Measurements from ENCODE around the gene EBI3.
"Not testable (repeated sequence)": the region's sequence is repeated elsewhere in the genome, so short reads cannot be mapped to it uniquely, and the experiment has no call there.

The EBI3 gene

GRCh38 chr19:4238831-4239230, 9.5 kb downstream of the EBI3 start:
- DNase-seq, result no peak

GRCh38 chr19:4241824-4242430, 12.6 kb downstream of the EBI3 start:
- DNase-seq, result no peak

GRCh38 chr19:4245938-4246337, 16.6 kb downstream of the EBI3 start:
- DNase-seq, result not testable (repeated sequence)

- DNase-seq, result peak; percentile 96
Observed at GRCh38 chr19:4246767-4247593, 17.7 kb downstream of the EBI3 start, which contains the start of gene YJU2. YJU2 (plus strand) TSS chr19:4247080; CDS start chr19:4247147, 67 bp downstream.

GRCh38 chr19:4256563-4256962, 27.2 kb downstream of the EBI3 start:
- no peak for DNase-seq

- no peak for DNase-seq
Observed at GRCh38 chr19:4257025-4257424, 27.7 kb downstream of the EBI3 start.

GRCh38 chr19:4258181-4258580, 28.9 kb downstream of the EBI3 start:
- no peak for DNase-seq

- DNase-seq, result no peak
Observed at GRCh38 chr19:4260613-4261191, 31.4 kb downstream of the EBI3 start.

- DNase-seq, result no peak
Observed at GRCh38 chr19:4264812-4265211, 35.5 kb downstream of the EBI3 start.

GRCh38 chr19:4266253-4267000, 37.1 kb downstream of the EBI3 start:
- no peak for DNase-seq

GRCh38 chr19:4267101-4267900, 38.0 kb downstream of the EBI3 start:
- peak; percentile 48 for DNase-seq

GRCh38 chr19:4267901-4268815, 38.8 kb downstream of the EBI3 start:
- DNase-seq, result no peak

GRCh38 chr19:4268816-4269430, 39.6 kb downstream of the EBI3 start:
- DNase-seq, result no peak

GRCh38 chr19:4272894-4273293, 43.6 kb downstream of the EBI3 start:
- no peak for DNase-seq

GRCh38 chr19:4274321-4274686, 45.0 kb downstream of the EBI3 start:
- not testable (repeated sequence) for DNase-seq

GRCh38 chr19:4277191-4277696, 47.9 kb downstream of the EBI3 start:
- DNase-seq, result no peak

- DNase-seq, result no peak
Observed at GRCh38 chr19:4278010-4278409, 48.7 kb downstream of the EBI3 start.

GRCh38 chr19:4278419-4279266, 49.3 kb downstream of the EBI3 start, which contains the start of gene SHD:
SHD (plus strand) TSS chr19:4279266; CDS start chr19:4280064, 798 bp downstream.
- DNase-seq, result no peak

GRCh38 chr19:4279267-4279529, 49.9 kb downstream of the EBI3 start:
- no peak for DNase-seq
